ENCODE measurements around the gene KCNK1. TPM values are rescaled to one million over a fixed set of nuclear protein-coding genes. Genes with fewer than 3 reads are reported as not detected.

Gene KCNK1
- polyA plus RNA-seq, 1 donor from 2014 or later: 1.8 TPM

DNA sequence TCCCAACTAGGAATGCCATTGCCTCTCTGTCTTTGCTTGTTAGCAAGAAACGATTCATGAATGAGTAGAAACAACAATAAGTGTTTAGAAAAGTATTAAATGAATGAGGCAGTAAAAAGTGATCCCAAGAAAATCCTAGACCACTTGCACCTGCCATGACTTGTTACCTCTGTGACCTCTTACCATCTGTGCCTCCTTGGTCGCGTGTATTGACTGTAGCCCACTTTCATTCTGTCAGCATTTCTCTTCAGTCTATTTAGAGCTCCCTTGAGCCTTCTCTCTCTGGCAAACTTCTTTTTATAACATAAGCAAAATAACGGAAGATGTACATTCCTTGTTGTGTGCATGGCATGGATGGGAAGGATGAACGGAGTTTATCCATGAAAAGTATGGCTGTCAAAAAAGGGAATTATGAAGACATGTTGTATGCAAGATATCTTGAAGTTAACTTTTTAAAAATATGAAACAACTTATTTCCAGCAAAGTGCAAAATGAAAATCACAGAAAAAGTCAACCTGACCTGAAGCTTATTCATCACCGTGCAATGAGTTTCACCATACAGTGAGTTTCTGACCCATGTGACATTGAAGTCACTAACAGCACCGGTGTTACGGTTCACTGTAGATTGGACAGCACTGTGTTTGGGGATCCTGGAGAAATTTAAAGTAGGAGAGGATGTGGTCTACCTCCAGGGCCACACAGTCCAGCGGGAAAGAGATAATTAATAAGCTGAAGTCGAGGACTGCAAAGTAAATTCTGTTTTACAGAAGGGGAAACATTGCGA lies 47.7 kb downstream of the KCNK1 start:
- Histone ChIP-seq H3K9me3 (ENCODE audit: low read length) (no peaks in the 10 kb centered on the region), H3K27ac (ENCODE audit: low read length) (no peak overlapping the region), H3K4me2 (ENCODE audit: low read length) (no peak overlapping the region), H3K4me3 (ENCODE audit: low read length) (no peak overlapping the region), H4K20me1 (ENCODE audit: insufficient read depth) (no peaks in the 10 kb centered on the region), H3K27me3 (ENCODE audit: insufficient read depth, low read depth, low read length) (no peaks in the 10 kb centered on the region), H3K79me2 (replicated peaks; ENCODE audit: insufficient read depth, low read length) (no peaks in the 10 kb centered on the region), H3K9me2 (ENCODE audit: insufficient read depth, low read length) (no peaks in the 10 kb centered on the region), H3K36me3 (ENCODE audit: insufficient read depth, low read length) (no peaks in the 10 kb centered on the region), H3K9ac (ENCODE audit: low read length) (no peak overlapping the region), H2AFZ (ENCODE audit: low read depth, low read length) (no peak overlapping the region), H3F3A (ENCODE audit: insufficient read depth, low read length, poor library complexity, severe bottlenecking) (no peaks in the 10 kb centered on the region)
- TF ChIP-seq RAD21 (conservative IDR thresholded peaks at IDR 0.05): no peak
- no peak for TF ChIP-seq EP300 (conservative IDR thresholded peaks at IDR 0.05; ENCODE audit: poor library complexity, severe bottlenecking)
- TF ChIP-seq EZH2 (IDR thresholded peaks at IDR 0.05; ENCODE audit: borderline replicate concordance, insufficient read depth, low read length, poor library complexity, severe bottlenecking): no peak
- TF ChIP-seq, protein P1, sequence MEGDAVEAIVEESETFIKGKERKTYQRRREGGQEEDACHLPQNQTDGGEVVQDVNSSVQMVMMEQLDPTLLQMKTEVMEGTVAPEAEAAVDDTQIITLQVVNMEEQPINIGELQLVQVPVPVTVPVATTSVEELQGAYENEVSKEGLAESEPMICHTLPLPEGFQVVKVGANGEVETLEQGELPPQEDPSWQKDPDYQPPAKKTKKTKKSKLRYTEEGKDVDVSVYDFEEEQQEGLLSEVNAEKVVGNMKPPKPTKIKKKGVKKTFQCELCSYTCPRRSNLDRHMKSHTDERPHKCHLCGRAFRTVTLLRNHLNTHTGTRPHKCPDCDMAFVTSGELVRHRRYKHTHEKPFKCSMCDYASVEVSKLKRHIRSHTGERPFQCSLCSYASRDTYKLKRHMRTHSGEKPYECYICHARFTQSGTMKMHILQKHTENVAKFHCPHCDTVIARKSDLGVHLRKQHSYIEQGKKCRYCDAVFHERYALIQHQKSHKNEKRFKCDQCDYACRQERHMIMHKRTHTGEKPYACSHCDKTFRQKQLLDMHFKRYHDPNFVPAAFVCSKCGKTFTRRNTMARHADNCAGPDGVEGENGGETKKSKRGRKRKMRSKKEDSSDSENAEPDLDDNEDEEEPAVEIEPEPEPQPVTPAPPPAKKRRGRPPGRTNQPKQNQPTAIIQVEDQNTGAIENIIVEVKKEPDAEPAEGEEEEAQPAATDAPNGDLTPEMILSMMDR (IDR thresholded peaks at IDR 0.05; ENCODE audit: poor library complexity, severe bottlenecking): no peak
- TF ChIP-seq, protein P2, sequence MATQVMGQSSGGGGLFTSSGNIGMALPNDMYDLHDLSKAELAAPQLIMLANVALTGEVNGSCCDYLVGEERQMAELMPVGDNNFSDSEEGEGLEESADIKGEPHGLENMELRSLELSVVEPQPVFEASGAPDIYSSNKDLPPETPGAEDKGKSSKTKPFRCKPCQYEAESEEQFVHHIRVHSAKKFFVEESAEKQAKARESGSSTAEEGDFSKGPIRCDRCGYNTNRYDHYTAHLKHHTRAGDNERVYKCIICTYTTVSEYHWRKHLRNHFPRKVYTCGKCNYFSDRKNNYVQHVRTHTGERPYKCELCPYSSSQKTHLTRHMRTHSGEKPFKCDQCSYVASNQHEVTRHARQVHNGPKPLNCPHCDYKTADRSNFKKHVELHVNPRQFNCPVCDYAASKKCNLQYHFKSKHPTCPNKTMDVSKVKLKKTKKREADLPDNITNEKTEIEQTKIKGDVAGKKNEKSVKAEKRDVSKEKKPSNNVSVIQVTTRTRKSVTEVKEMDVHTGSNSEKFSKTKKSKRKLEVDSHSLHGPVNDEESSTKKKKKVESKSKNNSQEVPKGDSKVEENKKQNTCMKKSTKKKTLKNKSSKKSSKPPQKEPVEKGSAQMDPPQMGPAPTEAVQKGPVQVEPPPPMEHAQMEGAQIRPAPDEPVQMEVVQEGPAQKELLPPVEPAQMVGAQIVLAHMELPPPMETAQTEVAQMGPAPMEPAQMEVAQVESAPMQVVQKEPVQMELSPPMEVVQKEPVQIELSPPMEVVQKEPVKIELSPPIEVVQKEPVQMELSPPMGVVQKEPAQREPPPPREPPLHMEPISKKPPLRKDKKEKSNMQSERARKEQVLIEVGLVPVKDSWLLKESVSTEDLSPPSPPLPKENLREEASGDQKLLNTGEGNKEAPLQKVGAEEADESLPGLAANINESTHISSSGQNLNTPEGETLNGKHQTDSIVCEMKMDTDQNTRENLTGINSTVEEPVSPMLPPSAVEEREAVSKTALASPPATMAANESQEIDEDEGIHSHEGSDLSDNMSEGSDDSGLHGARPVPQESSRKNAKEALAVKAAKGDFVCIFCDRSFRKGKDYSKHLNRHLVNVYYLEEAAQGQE (IDR thresholded peaks at IDR 0.05; ENCODE audit: borderline replicate concordance): no peak
- TF ChIP-seq SMC3 (conservative IDR thresholded peaks at IDR 0.05; ENCODE audit: poor library complexity): no peak
- no peak for TF ChIP-seq TAF1 (IDR thresholded peaks at IDR 0.05; ENCODE audit: low read depth)
- no peak for TF ChIP-seq POLR2AphosphoS5 (IDR thresholded peaks at IDR 0.05)
- TF ChIP-seq MXI1 (conservative IDR thresholded peaks at IDR 0.05; ENCODE audit: poor library complexity, severe bottlenecking): no peak

DNA sequence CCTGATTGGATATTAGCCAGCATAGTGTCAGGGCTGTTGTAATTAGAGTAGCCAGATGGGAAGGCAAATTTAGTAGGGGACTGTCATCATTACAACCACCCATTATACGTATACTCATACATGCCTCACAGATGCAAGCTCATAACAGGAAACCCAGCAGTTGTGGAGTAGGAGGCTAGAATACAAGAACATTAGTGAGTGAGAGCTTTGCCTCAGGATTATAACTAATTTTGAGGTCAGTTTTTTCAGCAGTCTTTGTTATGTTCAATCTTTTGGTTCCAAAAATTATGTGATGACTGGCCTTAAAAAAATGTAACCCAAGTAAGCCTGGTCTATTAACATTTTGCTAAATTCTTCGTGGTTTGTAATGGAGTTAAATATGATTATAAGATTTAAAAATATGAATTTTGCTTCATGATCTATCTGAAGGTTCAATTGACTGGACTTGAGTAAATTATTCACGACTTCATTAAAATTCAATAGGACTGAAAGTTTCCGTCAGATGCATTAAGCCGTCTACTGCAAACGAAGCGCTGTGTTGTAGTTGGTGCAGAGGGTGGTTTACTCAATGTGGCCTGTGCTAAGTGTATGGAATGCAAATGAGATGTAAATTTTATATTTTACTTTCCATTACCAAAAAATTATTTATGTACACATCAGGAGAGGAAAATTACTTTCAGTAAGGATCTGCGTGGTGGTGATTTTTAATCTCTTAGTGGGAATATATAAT lies 48.8 kb downstream of the KCNK1 start:
- Histone ChIP-seq H3K9me3 (ENCODE audit: low read length) (no peaks in the 10 kb centered on the region), H3K9ac (ENCODE audit: low read length) (no peak overlapping the region), H3F3A (ENCODE audit: insufficient read depth, low read length, poor library complexity, severe bottlenecking) (no peaks in the 10 kb centered on the region), H3K4me3 (ENCODE audit: low read length) (no peak overlapping the region), H4K20me1 (ENCODE audit: insufficient read depth) (no peaks in the 10 kb centered on the region), H3K27me3 (ENCODE audit: insufficient read depth, low read depth, low read length) (no peaks in the 10 kb centered on the region), H2AFZ (ENCODE audit: low read depth, low read length) (no peak overlapping the region), H3K4me2 (ENCODE audit: low read length) (no peak overlapping the region), H3K79me2 (replicated peaks; ENCODE audit: insufficient read depth, low read length) (no peaks in the 10 kb centered on the region), H3K36me3 (ENCODE audit: insufficient read depth, low read length) (no peaks in the 10 kb centered on the region), H3K27ac (ENCODE audit: low read length) (no peak overlapping the region), H3K9me2 (ENCODE audit: insufficient read depth, low read length) (no peaks in the 10 kb centered on the region)
- TF ChIP-seq, protein P1 (IDR thresholded peaks at IDR 0.05; ENCODE audit: poor library complexity, severe bottlenecking): no peak
- no peak for TF ChIP-seq POLR2AphosphoS5 (IDR thresholded peaks at IDR 0.05)
- no peak for TF ChIP-seq MXI1 (conservative IDR thresholded peaks at IDR 0.05; ENCODE audit: poor library complexity, severe bottlenecking)
- no peak for TF ChIP-seq RAD21 (conservative IDR thresholded peaks at IDR 0.05)
- no peak for TF ChIP-seq TAF1 (IDR thresholded peaks at IDR 0.05; ENCODE audit: low read depth)
- TF ChIP-seq, protein P2 (IDR thresholded peaks at IDR 0.05; ENCODE audit: borderline replicate concordance): no peak
- no peak for TF ChIP-seq EZH2 (IDR thresholded peaks at IDR 0.05; ENCODE audit: borderline replicate concordance, insufficient read depth, low read length, poor library complexity, severe bottlenecking)
- no peak for TF ChIP-seq SMC3 (conservative IDR thresholded peaks at IDR 0.05; ENCODE audit: poor library complexity)
- no peak for TF ChIP-seq EP300 (conservative IDR thresholded peaks at IDR 0.05; ENCODE audit: poor library complexity, severe bottlenecking)
